TTC549 (cell line): ENCODE results near the gene RPS3A.
A peak's percentile ranks its signal among the peaks of the same experiment; 100 is the strongest.
"Not testable (repeated sequence)": the region's sequence is repeated elsewhere in the genome, so short reads cannot be mapped to it uniquely, and the experiment has no call there.

ENCODE experiments used
- FAIRE-seq: peaks from 2 replicates; lab custom pipeline; 2012; peaks lifted over from hg19 to GRCh38; lab: Jason Lieb, UNC

The RPS3A gene

DNA sequence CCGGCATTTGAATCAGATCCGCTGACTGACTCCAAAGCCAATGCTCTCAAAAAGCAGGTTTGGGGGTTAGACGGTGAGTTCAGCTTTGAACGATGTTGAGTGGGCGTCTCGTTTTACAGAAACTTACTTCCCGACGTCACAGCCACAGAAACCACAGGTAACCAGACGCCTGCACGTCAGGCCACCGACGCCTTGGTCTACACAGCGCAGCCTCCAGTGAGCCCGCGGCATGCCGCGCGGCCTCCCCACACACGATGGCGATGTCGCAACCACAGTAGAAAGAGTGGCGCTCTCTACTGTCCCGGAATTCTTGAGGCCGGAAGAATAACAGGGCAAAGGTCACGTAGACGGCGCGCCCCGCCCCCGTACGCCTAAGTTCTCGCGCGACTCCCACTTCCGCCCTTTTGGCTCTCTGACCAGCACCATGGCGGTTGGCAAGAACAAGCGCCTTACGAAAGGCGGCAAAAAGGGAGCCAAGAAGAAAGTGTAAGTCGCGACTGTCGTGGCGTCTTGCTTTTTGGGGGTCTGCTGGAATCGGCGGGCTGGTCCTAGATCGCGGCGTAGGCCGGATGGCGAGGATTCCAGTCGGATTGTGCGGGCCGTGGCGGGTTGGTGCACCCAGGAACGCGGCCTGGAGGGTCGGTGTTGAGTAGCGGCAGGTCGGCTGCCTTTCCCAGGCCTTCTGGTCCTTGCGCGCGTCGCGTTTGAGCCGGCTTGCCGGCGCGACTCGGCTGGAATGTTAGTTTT, at the start of gene RPS3A:
Gene RPS3A (plus strand): TSS at position 400 of the 747 bp plus-strand sequence. CDS start 25 bp downstream, at position 425.
- peak; percentile 87 for FAIRE-seq

DNA sequence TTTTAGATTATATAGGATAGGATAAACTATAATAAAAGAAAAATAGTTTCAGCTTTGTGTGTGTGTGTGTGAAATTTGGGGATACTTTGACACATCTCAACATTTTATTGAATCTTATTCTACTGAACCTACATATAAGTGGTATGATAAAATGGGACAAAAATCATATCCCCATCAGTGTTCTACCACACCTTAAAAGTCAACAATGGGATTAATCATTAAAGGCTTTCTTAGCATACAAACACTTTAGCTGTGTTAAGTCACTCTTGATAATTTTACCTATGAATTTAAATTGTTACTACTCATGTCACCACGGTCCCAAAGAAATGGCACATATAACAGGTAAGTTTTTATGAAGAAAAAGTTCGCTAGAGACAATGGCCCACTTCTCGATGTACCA, 46.6 kb upstream of the RPS3A start:
- FAIRE-seq = no peak

DNA sequence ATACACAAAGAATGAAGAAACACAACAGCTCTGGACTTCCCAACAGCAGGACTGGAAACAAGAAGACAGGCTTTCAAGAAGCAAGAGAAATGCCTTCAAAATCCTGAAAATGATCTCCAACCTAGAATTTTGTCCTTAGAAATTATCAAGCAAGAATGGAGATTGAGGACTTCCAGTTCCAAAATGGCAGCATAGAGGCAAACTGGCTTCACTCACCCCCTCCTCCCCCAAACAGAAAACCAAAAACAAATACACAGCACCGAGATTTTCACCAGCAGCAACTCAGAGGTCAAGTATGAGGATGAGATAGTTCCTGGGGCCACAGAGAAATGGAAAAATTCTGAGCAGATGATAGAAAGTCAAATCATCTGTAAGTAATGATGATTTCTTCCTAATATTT, 43.9 kb upstream of the RPS3A start:
- no peak for FAIRE-seq

DNA sequence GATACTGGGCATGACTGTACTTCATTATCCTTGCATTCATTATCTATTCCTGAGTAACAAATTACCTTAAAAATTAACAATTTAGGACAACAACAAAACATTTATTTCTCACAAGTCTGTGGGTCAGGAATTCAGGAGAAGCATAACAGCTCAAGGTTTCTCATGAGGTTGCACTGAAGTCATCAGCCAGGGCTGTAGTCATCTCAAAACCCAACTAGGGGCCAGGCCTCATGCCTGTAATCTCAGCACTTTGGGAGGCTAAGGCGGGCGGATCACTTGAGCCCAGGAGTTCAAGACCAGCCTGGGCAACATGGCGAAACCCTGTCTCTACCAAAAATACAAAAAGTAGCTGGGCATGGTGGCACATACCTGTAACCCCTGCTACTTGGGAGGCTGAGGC, 36.3 kb upstream of the RPS3A start:
- FAIRE-seq = not testable (repeated sequence)

DNA sequence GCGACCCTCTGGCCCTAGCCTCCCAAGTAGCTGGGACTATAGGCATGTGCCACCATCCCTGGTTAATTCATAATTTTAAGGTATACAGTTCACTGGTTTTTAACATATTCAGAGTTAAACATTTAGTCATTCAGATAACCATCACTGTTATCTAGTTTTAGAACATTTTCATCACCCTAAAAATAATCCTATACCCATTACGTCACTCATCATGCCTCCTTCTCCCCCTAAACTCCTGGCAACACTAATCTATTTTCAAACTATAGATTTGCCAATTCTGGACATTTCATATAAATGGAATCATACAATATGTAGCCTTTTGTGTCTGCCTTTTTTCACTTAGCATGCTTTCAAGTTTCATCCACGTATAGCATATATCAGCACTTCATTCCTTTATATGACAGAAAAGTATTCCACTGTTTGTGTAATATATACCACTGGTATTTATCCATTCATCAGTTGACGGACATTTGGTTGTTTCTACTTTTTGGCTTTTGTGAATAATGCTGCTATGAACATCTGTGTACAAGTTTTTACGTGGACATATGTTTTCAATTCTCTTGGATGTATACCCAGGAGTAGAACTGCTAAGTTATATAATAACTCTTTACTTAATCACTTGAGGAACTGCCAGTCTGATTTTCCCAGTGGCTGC, 32.0 kb upstream of the RPS3A start:
- FAIRE-seq = no peak

DNA sequence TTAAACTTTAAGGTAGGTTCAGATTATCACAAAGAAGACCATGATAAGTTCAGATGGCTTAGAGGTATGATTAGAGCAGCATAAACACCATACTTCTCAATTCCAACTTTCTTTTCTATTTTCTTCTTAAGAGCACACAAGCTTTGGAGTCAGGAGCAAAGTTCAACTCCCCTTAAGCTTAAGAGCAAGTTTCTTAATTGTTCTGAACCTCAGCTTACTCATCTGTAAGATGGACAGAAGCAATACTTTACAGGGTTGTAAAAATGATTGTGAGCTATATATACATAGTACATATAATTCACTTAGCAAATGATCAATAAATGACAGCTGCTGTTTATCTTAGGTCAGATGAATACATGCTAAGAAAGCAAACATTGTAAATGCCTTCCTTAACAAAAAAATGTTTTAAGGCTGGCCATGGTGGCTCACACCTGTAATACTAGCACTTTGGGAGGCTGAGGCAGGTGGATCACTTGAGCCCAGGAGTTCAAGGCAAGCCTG, 25.0 kb upstream of the RPS3A start:
- no peak for FAIRE-seq

DNA sequence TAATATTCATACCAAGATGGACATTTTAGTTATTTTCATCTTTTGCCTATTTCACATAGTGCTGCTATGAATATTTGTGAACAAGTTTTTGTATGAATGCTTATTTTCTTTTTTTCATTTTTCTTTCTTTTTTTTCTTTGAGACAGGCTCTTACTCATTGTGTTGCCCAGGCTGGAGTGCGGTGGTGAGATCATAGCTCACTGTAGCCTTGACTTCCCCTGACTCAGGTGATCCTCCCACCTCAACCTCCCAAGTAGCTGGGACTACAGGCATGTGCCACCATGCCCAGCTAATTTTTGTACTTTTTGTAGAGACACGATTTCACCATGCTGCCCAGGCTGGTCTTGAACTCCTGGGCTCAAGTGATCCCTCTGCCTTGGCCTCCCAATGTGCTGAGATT, 21.4 kb upstream of the RPS3A start:
- FAIRE-seq = not testable (repeated sequence)

DNA sequence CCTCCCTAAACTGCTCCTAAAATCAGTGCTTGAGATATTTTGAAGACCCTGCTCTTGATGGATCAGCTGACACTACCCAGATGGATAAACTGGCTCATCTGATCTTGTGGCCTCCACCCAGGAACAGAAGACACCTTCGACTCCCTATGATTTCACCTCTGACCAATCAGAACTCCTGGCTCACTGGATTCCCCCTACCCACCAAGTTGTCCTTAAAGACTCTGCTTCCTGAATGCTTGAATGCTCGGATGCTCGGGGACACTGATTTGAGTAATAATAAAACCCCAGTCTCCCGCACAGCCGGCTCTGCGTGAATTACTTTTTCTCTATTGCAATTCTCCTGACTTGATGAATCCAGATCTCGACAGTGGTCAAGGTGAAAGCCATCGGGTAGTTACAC, 12.0 kb upstream of the RPS3A start:
- no peak for FAIRE-seq

DNA sequence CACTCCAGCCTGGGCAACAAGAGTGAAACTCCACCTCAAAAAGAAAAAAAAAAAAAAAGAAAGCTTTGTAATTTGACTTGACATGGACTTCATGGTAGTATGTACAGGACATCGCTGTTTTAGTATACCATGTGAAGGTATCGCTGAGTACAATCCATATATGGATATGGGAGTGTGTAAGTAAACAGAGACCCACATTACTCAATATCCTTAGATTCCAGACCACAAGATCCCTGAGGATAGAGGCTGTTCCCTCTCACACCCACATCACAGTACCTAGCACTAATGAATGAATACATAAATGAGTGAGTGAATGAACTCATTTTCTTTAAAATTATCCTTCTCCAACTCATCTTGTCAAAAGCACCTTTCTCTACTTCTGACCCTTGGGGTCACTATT, 8.4 kb upstream of the RPS3A start:
- FAIRE-seq = no peak

DNA sequence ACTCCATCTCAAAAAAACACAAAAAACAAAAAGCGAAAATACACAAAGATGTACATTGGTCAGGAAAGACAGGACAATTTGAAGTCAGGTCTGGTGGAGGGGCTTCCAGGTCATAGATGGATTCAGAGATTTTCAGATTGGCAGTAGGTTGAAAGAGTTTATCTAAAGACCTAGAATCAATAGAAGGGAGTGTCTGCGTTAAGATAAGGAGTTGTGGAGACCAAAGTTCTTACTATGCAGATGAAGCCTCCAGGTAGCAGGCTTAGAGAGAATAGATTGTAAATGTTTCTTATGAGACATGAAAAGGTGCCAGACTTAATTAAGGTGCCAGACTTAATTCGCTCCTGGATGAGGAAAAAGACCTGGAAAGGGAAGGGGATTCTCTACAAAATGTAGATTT, 6.9 kb upstream of the RPS3A start:
- FAIRE-seq = no peak

DNA sequence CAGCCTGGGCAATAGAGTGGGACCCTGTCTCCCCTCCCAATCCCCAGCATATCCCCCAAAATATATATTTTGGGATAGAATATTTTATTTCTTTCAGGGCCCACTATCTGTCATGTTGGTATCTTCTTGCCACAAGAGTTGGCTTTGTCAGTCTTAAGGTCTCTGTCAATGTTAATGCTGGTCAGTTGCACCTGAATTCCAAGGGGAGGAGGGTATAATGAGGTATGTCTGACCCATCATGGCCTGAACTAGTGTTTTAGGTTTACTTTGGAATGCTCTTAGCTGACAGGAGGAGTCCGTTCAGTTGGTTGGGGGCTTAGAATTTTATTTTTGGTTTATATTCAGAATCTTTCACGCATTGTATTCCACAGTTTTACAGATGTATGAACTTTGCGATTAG, 6.2 kb upstream of the RPS3A start:
- no peak for FAIRE-seq

DNA sequence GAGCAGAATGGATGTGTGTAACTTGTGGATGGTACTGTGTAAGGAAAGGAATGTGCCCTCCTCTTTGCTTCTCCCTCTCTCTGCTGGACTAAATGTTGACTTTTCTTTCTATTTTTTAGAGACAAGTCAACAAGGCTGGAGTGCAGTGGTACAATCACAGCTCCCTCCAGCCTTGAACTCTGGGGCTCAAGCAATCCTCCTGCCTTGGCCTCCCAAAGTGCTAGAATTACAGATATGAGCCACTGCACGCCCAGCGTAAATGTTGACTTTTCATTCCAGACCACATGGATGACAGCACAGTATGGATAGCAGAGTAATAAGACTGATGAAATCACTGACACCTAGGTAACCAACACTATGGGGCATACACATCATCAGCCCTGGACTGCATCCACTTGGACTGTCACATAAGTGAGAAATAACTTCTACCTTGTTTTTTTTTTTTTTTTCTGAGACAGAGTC, 5.1 kb upstream of the RPS3A start:
- FAIRE-seq = no peak

DNA sequence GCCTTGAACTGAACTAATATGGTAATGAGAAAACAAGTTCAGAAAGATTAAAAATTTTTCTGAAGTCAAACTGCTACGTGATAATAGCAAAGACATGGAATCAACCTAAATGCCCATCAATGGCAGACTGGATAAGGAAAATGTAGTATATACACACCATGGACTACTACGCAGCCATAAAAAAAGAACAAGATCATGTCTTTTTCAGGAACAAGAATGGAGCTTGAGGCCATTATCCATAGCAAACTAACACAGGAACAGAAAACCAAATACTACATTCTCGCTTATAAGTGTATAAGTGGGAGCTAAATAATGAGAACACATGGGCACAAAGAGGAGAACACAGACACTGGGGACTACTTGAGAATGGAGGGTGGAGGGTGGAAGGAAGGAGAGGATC, 4.3 kb upstream of the RPS3A start:
- FAIRE-seq = no peak

DNA sequence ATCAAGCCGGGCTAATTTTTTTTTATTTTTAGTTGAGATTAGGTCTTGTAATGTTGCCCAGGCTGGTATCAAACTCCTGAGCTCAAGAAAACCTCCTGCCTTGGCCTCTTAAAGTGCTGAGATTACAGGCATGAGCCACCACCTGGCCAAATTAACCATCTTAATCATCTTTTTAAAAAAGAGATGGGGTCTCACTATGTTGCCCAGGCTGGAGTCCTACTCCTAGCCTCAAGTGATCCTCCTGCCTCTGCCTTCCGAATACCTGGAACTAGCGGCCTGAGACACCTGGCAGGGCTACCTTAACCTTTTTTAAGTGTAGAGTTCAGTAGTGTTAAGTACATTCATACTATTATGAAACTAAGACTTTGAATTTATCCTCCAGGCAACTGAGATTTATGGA, 1.7 kb upstream of the RPS3A start:
- FAIRE-seq = no peak

DNA sequence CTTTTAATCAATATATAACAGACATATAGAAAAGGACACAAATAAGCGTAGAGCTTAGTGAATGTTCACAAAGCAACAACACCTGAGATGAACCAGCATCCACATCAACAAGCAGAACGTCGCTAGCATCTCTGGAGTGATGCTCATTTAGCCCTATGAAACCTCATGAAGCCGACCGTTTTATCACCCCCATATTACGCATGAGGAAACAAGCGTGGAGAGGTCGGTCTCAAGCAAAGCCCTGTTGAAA, 524 bp upstream of the RPS3A start:
- FAIRE-seq = no peak

DNA sequence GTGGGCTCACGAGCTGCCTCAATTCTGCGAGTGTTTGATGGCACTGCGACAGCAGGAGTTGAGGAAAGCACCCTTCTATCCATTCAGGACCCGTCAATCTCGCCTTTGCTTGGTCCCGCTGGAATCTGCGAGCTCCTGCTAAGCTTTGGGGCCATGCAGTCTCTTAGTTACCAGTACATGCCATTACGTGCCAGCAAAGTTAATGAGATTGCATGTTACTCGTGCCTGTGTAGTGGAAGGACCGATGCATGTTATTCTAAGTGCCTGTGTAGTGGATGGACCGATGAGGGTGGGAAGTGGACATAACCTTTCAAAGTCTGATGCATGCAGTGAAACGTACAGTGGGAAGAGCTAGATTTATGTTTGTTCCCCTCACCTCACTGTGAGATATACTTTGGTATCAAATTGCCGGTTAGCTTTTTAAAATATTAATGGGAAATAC, 569 bp downstream of the RPS3A start:
- FAIRE-seq = no peak

DNA sequence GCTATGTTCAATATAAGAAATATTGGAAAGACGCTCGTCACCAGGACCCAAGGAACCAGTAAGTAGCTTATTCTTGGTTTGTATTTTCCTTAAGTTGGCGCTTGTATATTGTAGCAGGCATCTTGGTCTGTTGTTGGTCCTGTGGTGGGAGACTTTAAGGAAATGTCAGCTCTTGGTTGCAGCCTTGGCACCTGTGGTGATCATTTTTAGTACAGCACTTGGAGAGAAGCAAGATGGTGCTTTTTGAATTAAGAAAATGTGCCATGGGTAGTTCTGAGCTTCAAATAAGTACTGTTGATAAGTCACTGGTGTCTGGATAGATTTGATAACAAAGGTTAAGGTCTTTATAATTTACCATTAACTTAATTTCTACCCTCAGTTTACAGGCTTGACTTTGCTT, 1.1 kb downstream of the RPS3A start:
- no peak for FAIRE-seq

DNA sequence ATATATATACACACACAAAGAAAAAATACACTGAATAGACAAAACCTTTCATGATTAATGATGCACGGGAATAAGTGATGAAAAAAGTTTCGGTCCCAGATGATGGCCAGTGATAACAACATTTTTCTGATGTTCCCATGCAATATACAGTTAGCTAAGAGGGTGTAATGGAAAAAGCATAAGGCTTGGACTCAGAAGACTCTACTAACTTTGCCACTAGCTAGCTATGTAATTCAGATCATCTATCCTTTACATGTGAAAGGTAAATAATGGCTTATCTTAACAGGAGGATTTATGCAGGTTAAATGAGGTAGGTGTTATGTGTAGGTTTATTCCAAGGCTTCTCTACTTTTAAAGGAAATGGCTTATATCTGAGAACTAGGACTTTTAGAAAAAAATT, 4.3 kb downstream of the RPS3A start:
- FAIRE-seq = no peak

DNA sequence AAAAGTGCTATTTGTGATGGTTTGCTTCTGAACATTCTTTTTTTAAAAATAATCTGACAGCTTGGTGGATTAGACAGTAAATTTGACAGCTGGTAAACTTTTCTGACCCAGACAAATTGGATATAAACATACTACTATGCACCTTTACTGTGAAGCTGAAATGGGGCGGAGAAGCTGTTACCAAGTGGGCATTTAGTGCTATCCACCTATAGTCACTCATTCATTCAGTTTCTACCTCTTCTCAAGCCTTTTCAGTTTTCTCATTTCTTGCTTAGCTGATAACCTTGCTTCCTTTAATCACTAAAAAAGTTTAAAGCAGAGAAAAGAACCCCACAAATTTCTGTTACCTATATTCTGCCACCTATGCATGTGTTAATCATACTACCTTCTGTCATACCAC, 5.2 kb downstream of the RPS3A start:
- FAIRE-seq = no peak

DNA sequence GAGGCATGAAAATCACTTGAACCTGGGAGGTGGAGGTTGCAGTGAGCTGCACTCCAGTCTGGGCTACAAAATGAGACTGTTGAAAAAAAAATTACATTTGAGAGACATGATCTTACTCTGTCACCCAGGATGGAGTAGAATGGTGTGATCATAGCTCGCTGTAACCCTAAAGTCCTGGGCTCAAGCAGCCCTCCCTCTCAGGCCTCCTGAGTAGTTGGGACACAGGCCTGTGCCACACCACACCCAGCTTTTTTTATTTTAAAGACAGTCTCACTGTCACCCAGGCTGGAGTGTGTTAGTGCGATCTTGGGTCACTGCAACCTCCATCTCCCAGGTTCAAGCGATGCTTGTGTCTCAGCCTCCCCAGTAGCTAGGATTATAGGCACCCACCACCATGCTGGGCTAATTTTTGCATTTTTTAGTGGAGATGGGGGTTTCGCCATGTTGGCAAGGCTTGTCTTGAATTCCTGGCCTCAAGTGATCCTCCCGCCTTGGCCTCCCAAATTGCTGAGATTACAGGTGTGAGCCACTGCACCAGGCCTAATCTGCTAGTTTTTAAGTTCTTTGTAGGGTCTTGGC, 6.1 kb downstream of the RPS3A start:
- FAIRE-seq = no peak

DNA sequence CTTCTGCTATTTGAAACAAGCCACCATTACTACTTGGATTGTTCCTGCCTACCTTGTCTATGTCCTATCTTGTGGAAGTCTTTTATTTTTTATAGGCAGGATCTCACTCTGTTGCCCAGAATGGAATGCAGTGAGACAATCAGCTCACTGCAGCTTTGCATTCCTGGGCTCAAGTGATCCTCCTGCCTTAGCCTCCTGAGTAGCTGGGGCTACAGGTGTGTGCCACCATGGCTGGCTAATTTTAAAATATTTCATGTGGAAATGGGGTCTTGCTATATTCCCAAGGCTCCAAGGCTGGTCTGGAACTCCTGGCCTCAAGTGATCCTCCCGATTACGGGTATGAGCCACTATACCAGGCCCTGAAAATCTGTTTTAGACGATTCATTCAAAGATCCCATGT, 7.6 kb downstream of the RPS3A start:
- FAIRE-seq = no peak

DNA sequence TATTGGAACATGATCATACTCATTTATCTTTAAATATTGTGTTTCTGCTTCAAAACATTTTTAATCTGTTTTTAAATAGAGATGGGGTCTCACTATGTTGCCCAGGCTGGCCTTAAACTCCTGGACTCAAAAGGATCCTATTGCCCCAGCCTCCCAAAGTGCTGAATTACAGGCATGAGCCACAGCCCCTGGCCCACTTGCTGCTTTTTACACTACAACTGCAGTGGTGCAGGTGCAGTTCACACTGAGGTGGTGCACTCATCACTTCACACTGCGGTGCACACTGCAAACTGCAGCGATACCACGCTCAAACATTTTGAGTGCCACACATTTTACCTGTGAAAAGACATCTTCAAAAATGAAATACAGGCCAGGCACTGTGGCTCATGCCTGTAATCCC, 10.8 kb downstream of the RPS3A start:
- no peak for FAIRE-seq

DNA sequence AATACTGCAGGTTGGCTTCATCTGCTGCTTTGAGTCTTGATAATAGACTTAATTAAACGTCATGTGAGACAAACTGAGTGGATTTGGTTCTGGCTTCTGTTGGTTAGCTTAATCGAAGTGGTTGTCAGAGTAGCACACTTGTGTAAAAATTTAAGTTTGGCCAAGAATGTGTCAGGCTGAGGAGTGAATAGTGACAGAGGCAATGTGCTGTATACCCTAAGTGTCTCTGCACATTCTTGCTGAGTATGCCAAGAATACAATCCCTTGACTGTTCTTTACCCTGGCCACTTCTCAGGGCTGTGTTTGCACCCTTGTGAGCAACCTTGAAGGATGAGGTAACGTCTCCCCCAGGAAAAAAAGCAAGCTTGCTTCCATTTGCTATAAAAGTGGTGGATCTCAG, 14.9 kb downstream of the RPS3A start:
- FAIRE-seq = no peak

DNA sequence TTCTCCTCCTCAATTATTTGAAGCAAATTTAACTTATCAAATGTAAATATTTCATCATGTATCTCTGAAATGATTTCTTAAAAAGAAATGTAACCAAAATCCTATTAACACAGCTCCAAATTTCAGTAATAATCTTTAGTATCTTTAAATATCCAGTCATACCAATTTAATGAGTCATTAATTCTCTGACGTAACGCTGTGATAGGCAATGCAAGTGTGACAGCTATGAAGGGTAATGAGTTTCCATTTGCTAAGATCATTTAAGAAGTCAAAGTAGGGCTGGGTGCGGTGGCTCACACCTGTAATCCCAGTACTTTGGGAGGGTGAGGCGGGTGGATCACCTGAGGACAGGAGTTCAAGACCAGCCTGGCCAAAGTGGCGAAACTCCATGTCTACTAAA, 15.6 kb downstream of the RPS3A start:
- no peak for FAIRE-seq
